K562 (cell line): ENCODE measurements around the gene ANKRD31.

ENCODE experiments used
- ATF3 ChIP-seq, 2 experiments: fragments of 450-650 bp in 1 of 2; sonication (generic) in 1 of 2; formaldehyde crosslinking in 1 of 2; IDR thresholded peaks in 1 of 2; conservative IDR thresholded peaks in 1 of 2; 2 replicates each; pipeline versions ENCODE4 v1.6.1 to v1.8.1; 2016 to 2023; ENCODE audit warnings: mild to moderate bottlenecking in 2 of 2, moderate library complexity in 2 of 2, inconsistent platforms in 1 of 2, missing genetic modification reagents in 1 of 2
- CTCF ChIP-seq, 3 experiments: IDR thresholded peaks in 2 of 3; conservative IDR thresholded peaks in 1 of 3; 2 replicates each; pipeline ENCODE4 v1.5.1; 2011 to 2012; ENCODE audit warnings: low read length in 3 of 3, mild to moderate bottlenecking in 3 of 3, control low read depth in 2 of 3, improper control_type of control experiment in 1 of 3, inconsistent platforms in 1 of 3, low read depth in 1 of 3, mixed read lengths in 1 of 3, moderate library complexity in 1 of 3; ENCODE audit not compliant: insufficient read depth in 2 of 3
- SAP30 ChIP-seq: fragments of 200-600 bp; sonication (generic); IDR thresholded peaks from 2 replicates; pipeline ENCODE4 v1.6.1; 2012; ENCODE audit warnings: borderline replicate concordance, low read depth, mild to moderate bottlenecking, moderate library complexity, low read length, control low read depth, inconsistent platforms; ENCODE audit not compliant: insufficient read depth, poor library complexity, severe bottlenecking

GRCh38 chr5:75197745-75198144, 38.9 kb downstream of the ANKRD31 start:
- TF ChIP-seq SAP30 (no peak), ATF3 (IDR thresholded peaks at IDR 0.05) (no peak), ATF3 (CRISPR knock-in tag; conservative IDR thresholded peaks at IDR 0.05) (no peak), CTCF (IDR thresholded peaks at IDR 0.05 in 2 of 3, conservative IDR thresholded peaks at IDR 0.05 in 1 of 3; ENCODE audit: insufficient read depth in 2 of 3, low read depth in 1 of 3, low read length in 3 of 3) (no peak)
